PFSK-1 (cell line): ENCODE data around the gene SLC9A4.

Experiments
- FOXP2 ChIP-seq: optimal IDR thresholded peaks from 2 replicates; pipeline ENCODE3; 2011; ENCODE audit warnings: borderline replicate concordance, control low read depth, inconsistent platforms; ENCODE audit not compliant: insufficient read depth; ENCODE audit errors: extremely low read length, extremely low read depth
- POLR2AphosphoS5 ChIP-seq: IDR thresholded peaks from 2 replicates; pipeline ENCODE4 v1.6.1; 2012; ENCODE audit warnings: low read depth, mild to moderate bottlenecking, control low read depth, low read length, moderate library complexity
- SIN3A ChIP-seq: IDR thresholded peaks from 2 replicates; pipeline ENCODE4 v1.6.1; 2012; ENCODE audit warnings: mild to moderate bottlenecking, low read length, moderate library complexity, borderline replicate concordance; ENCODE audit not compliant: insufficient read depth
- TAF1 ChIP-seq: IDR thresholded peaks from 2 replicates; pipeline ENCODE4 v1.6.1; 2012; ENCODE audit warnings: low read length, control low read depth, borderline replicate concordance; ENCODE audit not compliant: insufficient read depth
- TF ChIP-seq, protein P1 (sequence below), 2 experiments: IDR thresholded peaks; 2 replicates each; pipeline versions ENCODE4 v1.6.1 to v1.8.0; 2011 to 2012; ENCODE audit warnings: low read depth in 2 of 2, low read length in 2 of 2, control low read depth in 1 of 2, inconsistent platforms in 1 of 2, mild to moderate bottlenecking in 1 of 2, moderate library complexity in 1 of 2; ENCODE audit not compliant: insufficient read depth in 1 of 2

The SLC9A4 gene

DNA sequence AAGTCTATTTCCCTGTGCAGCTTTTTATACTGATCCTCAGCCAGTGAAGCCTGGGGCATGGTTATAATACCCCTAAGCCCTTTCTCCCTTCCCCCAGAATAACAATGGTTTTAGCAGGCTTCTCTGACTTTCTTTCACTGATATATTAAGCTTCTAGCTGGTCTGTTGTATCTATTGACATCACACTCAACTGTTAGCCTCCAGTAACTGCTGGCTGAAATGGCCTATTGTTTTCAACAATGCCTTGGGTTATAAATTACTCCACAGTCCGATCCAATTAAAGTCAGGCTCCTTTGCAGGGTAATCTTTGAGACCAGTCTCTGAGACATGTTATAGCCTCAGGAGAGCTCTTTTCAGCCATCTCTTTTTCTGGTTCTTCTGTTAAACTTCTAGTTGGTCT lies 2.9 kb upstream of the SLC9A4 start:
- TF ChIP-seq SIN3A (no peak), TAF1 (no peak), POLR2AphosphoS5 (no peak), FOXP2 (no peak)
- TF ChIP-seq, protein P1, sequence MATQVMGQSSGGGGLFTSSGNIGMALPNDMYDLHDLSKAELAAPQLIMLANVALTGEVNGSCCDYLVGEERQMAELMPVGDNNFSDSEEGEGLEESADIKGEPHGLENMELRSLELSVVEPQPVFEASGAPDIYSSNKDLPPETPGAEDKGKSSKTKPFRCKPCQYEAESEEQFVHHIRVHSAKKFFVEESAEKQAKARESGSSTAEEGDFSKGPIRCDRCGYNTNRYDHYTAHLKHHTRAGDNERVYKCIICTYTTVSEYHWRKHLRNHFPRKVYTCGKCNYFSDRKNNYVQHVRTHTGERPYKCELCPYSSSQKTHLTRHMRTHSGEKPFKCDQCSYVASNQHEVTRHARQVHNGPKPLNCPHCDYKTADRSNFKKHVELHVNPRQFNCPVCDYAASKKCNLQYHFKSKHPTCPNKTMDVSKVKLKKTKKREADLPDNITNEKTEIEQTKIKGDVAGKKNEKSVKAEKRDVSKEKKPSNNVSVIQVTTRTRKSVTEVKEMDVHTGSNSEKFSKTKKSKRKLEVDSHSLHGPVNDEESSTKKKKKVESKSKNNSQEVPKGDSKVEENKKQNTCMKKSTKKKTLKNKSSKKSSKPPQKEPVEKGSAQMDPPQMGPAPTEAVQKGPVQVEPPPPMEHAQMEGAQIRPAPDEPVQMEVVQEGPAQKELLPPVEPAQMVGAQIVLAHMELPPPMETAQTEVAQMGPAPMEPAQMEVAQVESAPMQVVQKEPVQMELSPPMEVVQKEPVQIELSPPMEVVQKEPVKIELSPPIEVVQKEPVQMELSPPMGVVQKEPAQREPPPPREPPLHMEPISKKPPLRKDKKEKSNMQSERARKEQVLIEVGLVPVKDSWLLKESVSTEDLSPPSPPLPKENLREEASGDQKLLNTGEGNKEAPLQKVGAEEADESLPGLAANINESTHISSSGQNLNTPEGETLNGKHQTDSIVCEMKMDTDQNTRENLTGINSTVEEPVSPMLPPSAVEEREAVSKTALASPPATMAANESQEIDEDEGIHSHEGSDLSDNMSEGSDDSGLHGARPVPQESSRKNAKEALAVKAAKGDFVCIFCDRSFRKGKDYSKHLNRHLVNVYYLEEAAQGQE (IDR thresholded peaks at IDR 0.05; ENCODE audit: insufficient read depth in 1 of 2, low read depth in 2 of 2, low read length in 2 of 2), result no peak

- no peak for TF ChIP-seq SIN3A
- TF ChIP-seq FOXP2, result no peak
- TF ChIP-seq, protein P1 (IDR thresholded peaks at IDR 0.05; ENCODE audit: insufficient read depth in 1 of 2, low read depth in 2 of 2, low read length in 2 of 2), result no peak
- no peak for TF ChIP-seq TAF1
- no peak for TF ChIP-seq POLR2AphosphoS5
Measured at GRCh38 chr2:102473631-102474030, 605 bp downstream of the SLC9A4 start.

DNA sequence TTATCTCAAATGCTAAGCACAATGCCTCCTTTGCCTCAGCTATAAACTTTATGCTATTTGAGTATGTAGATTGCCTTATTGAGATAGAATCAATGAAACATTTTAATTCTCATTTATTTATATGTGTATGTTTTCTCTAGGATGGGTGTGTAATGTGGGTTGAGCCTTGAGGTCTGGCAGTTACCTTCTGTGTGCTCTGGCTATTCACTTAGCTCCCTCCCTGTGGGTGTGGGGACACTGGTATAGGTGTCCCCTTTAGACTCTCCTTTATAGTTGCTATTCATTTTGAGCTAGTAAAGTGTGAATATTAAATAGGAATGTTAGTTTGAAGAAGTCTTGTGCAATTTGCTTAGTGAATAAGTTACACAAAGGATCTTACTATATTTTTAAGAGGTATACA lies 1.8 kb downstream of the SLC9A4 start:
- TF ChIP-seq POLR2AphosphoS5 (no peak), SIN3A (no peak), TAF1 (no peak), FOXP2 (no peak)
- TF ChIP-seq, protein P1 (IDR thresholded peaks at IDR 0.05; ENCODE audit: insufficient read depth in 1 of 2, low read depth in 2 of 2, low read length in 2 of 2), result no peak

DNA sequence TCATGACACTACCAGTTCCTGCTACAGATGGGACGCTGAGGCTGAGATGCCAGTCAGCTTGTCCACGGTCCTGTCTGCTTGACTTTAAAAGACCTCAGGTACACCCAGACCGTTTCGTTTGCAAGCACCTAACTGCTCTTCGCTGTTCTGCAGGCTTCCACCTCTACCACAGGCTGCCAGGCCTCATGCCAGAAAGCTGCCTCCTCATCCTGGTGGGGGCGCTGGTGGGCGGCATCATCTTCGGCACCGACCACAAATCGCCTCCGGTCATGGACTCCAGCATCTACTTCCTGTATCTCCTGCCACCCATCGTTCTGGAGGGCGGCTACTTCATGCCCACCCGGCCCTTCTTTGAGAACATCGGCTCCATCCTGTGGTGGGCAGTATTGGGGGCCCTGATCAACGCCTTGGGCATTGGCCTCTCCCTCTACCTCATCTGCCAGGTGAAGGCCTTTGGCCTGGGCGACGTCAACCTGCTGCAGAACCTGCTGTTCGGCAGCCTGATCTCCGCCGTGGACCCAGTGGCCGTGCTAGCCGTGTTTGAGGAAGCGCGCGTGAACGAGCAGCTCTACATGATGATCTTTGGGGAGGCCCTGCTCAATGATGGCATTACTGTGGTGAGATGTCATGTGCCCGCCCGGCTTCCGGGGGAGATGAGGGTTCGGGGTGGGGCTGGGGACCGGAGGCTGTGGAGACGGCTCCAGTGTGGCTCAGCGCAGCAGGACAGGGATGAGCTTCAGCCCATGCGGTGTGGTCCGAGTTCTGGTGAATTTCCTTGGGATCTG lies 5.9 kb downstream of the SLC9A4 start:
- TF ChIP-seq, protein P1 (IDR thresholded peaks at IDR 0.05; ENCODE audit: insufficient read depth in 1 of 2, low read depth in 2 of 2, low read length in 2 of 2), result no peak
- TF ChIP-seq SIN3A (no peak), POLR2AphosphoS5 (no peak), FOXP2 (no peak), TAF1 (no peak)
